Mesenchymal stem cell (in vitro differentiated cells and primary cell): Measurements from ENCODE around the gene CRB1.
A peak's percentile ranks its signal among the peaks of the same experiment; 100 is the strongest.
"Not testable (repeated sequence)": the region's sequence is repeated elsewhere in the genome, so short reads cannot be mapped to it uniquely, and the experiment has no call there.

Experiments
- DNase-seq: peaks from one replicate; pipeline ENCODE4 v3.0.0-alpha.2; 2013
- H2AFZ ChIP-seq: one replicate; pipeline ENCODE4 v1.6.1; 2013; ENCODE audit warnings: low read depth, mild to moderate bottlenecking, control low read depth, inconsistent platforms, low read length, moderate library complexity
- H2AK5ac ChIP-seq: 2 replicates; pipeline ENCODE4 v1.6.1; 2013; ENCODE audit warnings: low read length, moderate library complexity, mild to moderate bottlenecking, inconsistent platforms; ENCODE audit not compliant: severe bottlenecking
- H2BK120ac ChIP-seq: one replicate; pipeline ENCODE4 v1.6.1; 2013; ENCODE audit warnings: low read depth, mild to moderate bottlenecking, inconsistent platforms, low read length, moderate library complexity
- H2BK12ac ChIP-seq, 2 experiments: one replicate each; pipeline ENCODE4 v1.6.1; 2013; ENCODE audit warnings: inconsistent platforms in 2 of 2, low read length in 2 of 2, mild to moderate bottlenecking in 2 of 2, moderate library complexity in 2 of 2, control low read depth in 1 of 2
- H2BK15ac ChIP-seq: one replicate; pipeline ENCODE4 v1.6.1; 2013; ENCODE audit warnings: mild to moderate bottlenecking, low read depth, inconsistent platforms; ENCODE audit not compliant: poor library complexity, severe bottlenecking
- H2BK5ac ChIP-seq: 2 replicates; pipeline ENCODE4 v1.6.1; 2013; ENCODE audit warnings: low read depth, mild to moderate bottlenecking, low read length, control low read depth, inconsistent platforms; ENCODE audit not compliant: poor library complexity, severe bottlenecking
- H3K14ac ChIP-seq, 2 experiments: one replicate each; pipeline ENCODE4 v1.6.1; 2013; ENCODE audit warnings: inconsistent platforms in 2 of 2, low read length in 2 of 2, control low read depth in 1 of 2, mild to moderate bottlenecking in 1 of 2, moderate library complexity in 1 of 2
- H3K18ac ChIP-seq, 2 experiments: one replicate each; pipeline ENCODE4 v1.6.1; 2013; ENCODE audit warnings: inconsistent platforms in 2 of 2, low read length in 2 of 2, control low read depth in 1 of 2, low read depth in 1 of 2, mild to moderate bottlenecking in 1 of 2
- H3K23ac ChIP-seq, 2 experiments: one replicate each; pipeline ENCODE4 v1.6.1; 2013; ENCODE audit warnings: inconsistent platforms in 2 of 2, low read length in 2 of 2, mild to moderate bottlenecking in 2 of 2, moderate library complexity in 2 of 2, control low read depth in 1 of 2
- H3K27ac ChIP-seq: 2 replicates; pipeline ENCODE4 v1.5.1; 2013; ENCODE audit warnings: mild to moderate bottlenecking, moderate library complexity, low read length, control low read depth, inconsistent platforms; ENCODE audit not compliant: poor library complexity, severe bottlenecking
- H3K27me3 ChIP-seq, 2 experiments: 2 replicates each; pipeline versions ENCODE4 v1.6.1 to v1.7.0; 2013; ENCODE audit warnings: low read length in 2 of 2, mild to moderate bottlenecking in 2 of 2, moderate library complexity in 2 of 2, control low read depth in 1 of 2, inconsistent platforms in 1 of 2; ENCODE audit not compliant: control insufficient read depth in 1 of 2, insufficient read depth in 1 of 2
- H3K36me3 ChIP-seq, 2 experiments: 2 replicates each; pipeline versions ENCODE4 v1.6.1 to v1.7.0; 2013; ENCODE audit warnings: low read length in 2 of 2, control low read depth in 1 of 2, inconsistent platforms in 1 of 2, low read depth in 1 of 2, mild to moderate bottlenecking in 1 of 2; ENCODE audit not compliant: insufficient read depth in 2 of 2, control insufficient read depth in 1 of 2
- H3K4ac ChIP-seq, 2 experiments: one replicate each; pipeline ENCODE4 v1.6.1; 2013; ENCODE audit warnings: inconsistent platforms in 2 of 2, low read length in 2 of 2, mild to moderate bottlenecking in 2 of 2, moderate library complexity in 2 of 2, control low read depth in 1 of 2, low read depth in 1 of 2
- H3K4me1 ChIP-seq: 2 replicates; pipeline ENCODE4 v1.6.1; 2013; ENCODE audit warnings: low read depth, low read length, control low read depth; ENCODE audit not compliant: control insufficient read depth, insufficient read depth
- H3K4me2 ChIP-seq: 2 replicates; pipeline ENCODE4 v1.6.1; 2013; ENCODE audit warnings: low read length, mild to moderate bottlenecking, inconsistent platforms; ENCODE audit not compliant: poor library complexity, severe bottlenecking
- H3K4me3 ChIP-seq, 2 experiments: 2 replicates each; pipeline versions ENCODE4 v1.5.1 to v1.7.0; 2013; ENCODE audit warnings: low read length in 2 of 2, mild to moderate bottlenecking in 2 of 2, control low read depth in 1 of 2, low read depth in 1 of 2; ENCODE audit not compliant: insufficient read depth in 1 of 2
- H3K79me1 ChIP-seq: replicated peaks from 2 replicates; pipeline ENCODE4 v1.6.1; 2013; ENCODE audit warnings: mild to moderate bottlenecking, control low read depth, low read length, inconsistent platforms; ENCODE audit not compliant: poor library complexity, severe bottlenecking
- H3K9ac ChIP-seq: 2 replicates; pipeline ENCODE4 v1.7.0; 2013; ENCODE audit warnings: mild to moderate bottlenecking, low read length, moderate library complexity
- H3K9me3 ChIP-seq: 2 replicates; pipeline ENCODE4 v1.7.0; 2013; ENCODE audit warnings: mild to moderate bottlenecking, low read length; ENCODE audit not compliant: control insufficient read depth
- H4K8ac ChIP-seq: one replicate; pipeline ENCODE4 v1.6.1; 2013; ENCODE audit warnings: inconsistent platforms, mild to moderate bottlenecking, low read length, moderate library complexity
- H4K91ac ChIP-seq: one replicate; pipeline ENCODE4 v1.6.1; 2013; ENCODE audit warnings: mild to moderate bottlenecking, low read length, inconsistent platforms
- whole genome bisulfite sequencing: methylation state at CpG from one replicate; pipeline ENCODE4 v1.1.7; 2013; ENCODE audit warnings: mixed read lengths; 5-methylcytosine and 5-hydroxymethylcytosine counted together

CRB1 gene

DNA sequence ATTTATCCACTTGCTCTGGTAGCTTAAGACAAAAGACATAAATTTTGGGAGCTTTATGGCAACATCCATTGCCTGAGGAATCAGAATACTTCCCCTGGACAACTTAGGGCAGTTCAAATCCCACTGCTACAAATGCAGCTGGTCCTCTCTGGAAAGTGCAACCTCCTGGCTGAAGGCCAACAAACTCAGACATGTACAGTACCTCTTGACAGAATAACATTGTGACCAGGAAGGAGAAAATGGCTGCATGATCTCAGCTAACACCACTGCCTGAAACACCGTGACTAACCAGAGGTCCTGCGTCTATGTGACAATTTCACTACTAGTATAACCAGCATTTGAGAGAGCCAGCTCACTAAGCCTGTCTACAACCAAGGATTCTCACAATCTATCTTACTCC is 218.9 kb downstream of the CRB1 start:
- Histone ChIP-seq H3K4me1 (no peaks in the 10 kb centered on the region), H2AFZ (no peak overlapping the region), H3K4me2 (no peak overlapping the region), H3K4me3 (no peak overlapping the region), H3K9ac (no peak overlapping the region), H3K9me3 (peaks cover 4% of the 10 kb centered on the region), H2AK5ac (no peak overlapping the region), H2BK15ac (no peak overlapping the region), H3K23ac (no peak overlapping the region), H2BK12ac (no peak overlapping the region), H3K79me1 (no peaks in the 10 kb centered on the region), H3K4ac (no peak overlapping the region), H4K91ac (no peak overlapping the region), H3K36me3 (no peaks in the 10 kb centered on the region), H2BK5ac (no peak overlapping the region), H4K8ac (no peak overlapping the region), H2BK120ac (no peak overlapping the region), H3K18ac (no peak overlapping the region), H3K27ac (no peak overlapping the region), H3K14ac (no peak overlapping the region), H3K27me3 (no peaks in the 10 kb centered on the region)
- DNase-seq: peak; percentile 34
- 100% methylated on average over 2 of the region's 2 CpGs for WGBS

DNA sequence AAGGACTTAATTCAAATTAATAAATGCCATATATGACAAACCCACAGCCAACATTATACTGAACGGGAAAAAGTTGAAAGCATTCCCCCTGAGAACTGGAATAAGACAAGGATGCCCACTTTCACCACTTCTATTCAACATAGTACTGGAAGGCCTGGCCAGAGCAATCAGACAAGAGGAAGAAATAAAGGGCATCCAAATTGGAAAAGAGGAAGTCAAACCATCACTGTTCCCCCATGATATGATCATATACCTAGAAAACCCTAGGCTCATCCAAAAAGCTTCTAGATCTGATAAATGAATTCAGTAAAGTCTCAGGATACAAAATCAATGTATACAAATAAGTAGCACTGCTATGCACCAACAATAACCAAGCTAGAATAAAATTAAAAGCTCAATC is 223.5 kb downstream of the CRB1 start:
- H3K9me3 ChIP-seq, H2BK5ac ChIP-seq, H3K23ac ChIP-seq, H2BK15ac ChIP-seq, H3K79me1 ChIP-seq, H3K4me3 ChIP-seq, H2BK12ac ChIP-seq, H3K27ac ChIP-seq, H4K8ac ChIP-seq, H3K4me2 ChIP-seq, H3K18ac ChIP-seq, DNase-seq, H2AK5ac ChIP-seq, H2BK120ac ChIP-seq, H3K36me3 ChIP-seq, H3K27me3 ChIP-seq, H3K14ac ChIP-seq, H3K4ac ChIP-seq, H4K91ac ChIP-seq, H2AFZ ChIP-seq, H3K4me1 ChIP-seq, H3K9ac ChIP-seq: not testable (repeated sequence)
- WGBS: 89% methylated on average over 1 of the region's 1 CpG

DNA sequence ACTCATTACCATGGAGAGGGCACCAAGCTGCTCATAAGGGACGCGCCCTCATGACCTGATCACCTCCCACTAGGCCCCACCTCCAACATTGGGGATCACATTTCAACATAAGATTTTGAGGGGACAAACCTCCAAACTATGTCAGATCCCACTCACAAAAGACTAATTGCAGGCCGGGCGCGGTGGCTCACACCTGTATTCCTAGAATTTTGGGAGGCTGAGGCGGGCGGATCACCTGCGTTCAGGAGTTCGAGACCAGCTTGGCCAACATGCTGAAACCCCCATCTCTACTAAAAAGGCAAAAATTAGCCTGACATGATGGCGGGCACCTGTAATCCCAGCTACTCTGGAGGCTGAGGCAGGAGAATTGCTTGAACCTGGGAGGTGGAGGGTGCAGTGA is 228.7 kb downstream of the CRB1 start:
- H3K14ac ChIP-seq: no peak overlapping the region
- WGBS: 82% methylated on average over 6 of the region's 10 CpGs
- H3K27ac ChIP-seq: no peak overlapping the region
- no peak overlapping the region for H2BK5ac ChIP-seq
- no peaks in the 10 kb centered on the region for H3K9me3 ChIP-seq
- H2AK5ac ChIP-seq: no peak overlapping the region
- H3K4me3 ChIP-seq: no peak overlapping the region
- H3K4ac ChIP-seq: no peak overlapping the region
- H3K79me1 ChIP-seq: no peaks in the 10 kb centered on the region
- no peaks in the 10 kb centered on the region for H3K27me3 ChIP-seq
- no peak overlapping the region for H4K91ac ChIP-seq
- H2AFZ ChIP-seq: no peak overlapping the region
- no peak overlapping the region for H2BK12ac ChIP-seq
- DNase-seq: no peak
- H3K4me1 ChIP-seq: no peaks in the 10 kb centered on the region
- H2BK15ac ChIP-seq: no peak overlapping the region
- H3K4me2 ChIP-seq: no peak overlapping the region
- H4K8ac ChIP-seq: no peak overlapping the region
- H2BK120ac ChIP-seq: no peak overlapping the region
- no peak overlapping the region for H3K23ac ChIP-seq
- no peaks in the 10 kb centered on the region for H3K36me3 ChIP-seq
- H3K18ac ChIP-seq: no peak overlapping the region
- no peak overlapping the region for H3K9ac ChIP-seq

DNA sequence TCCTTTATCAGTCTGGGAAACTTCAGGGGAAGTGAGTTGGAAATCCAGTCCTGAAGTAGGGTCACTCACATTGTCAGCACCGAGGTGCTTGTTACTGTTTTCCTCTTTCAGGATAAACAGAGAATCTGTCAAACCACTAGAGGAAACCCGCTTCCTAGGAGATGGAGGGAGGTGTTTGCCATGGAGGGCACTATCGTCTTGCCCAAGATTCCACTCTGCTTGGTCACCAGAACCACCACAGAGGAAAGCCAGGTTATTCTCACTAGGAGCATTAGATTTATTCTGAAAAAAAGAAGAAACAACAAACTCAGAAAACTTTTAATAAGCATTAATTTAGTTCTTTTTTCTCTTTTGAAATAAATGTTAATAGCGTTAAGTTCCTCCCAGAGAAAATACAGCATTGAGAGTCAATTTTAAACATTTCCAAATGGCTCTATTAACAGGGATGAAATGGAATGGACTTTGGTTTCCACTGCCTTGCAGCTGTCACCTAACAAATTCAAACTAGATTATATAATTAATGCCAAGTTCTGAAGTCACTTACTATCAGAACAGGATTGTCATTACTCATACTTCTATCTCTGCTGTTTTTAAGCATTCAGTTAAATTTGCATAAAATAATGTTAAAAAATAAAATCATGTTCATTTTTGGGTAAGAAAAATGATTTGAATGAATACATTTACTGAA is 242.8 kb downstream of the CRB1 start:
- H2BK15ac ChIP-seq: no peak overlapping the region
- H3K14ac ChIP-seq: no peak overlapping the region
- H3K23ac ChIP-seq: no peak overlapping the region
- no peak overlapping the region for H2BK5ac ChIP-seq
- no peak overlapping the region for H2AFZ ChIP-seq
- H3K36me3 ChIP-seq: peaks cover 0 to 14% of the 10 kb centered on the region in 2 experiments
- no peak for DNase-seq
- H3K4me2 ChIP-seq: no peak overlapping the region
- no peak overlapping the region for H3K27ac ChIP-seq
- H3K4ac ChIP-seq: no peak overlapping the region
- no peak overlapping the region for H2BK120ac ChIP-seq
- no peak overlapping the region for H4K91ac ChIP-seq
- H3K18ac ChIP-seq: no peak overlapping the region
- H3K9ac ChIP-seq: no peak overlapping the region
- 69% methylated on average over 2 of the region's 4 CpGs for WGBS
- no peaks in the 10 kb centered on the region for H3K9me3 ChIP-seq
- no peak overlapping the region for H4K8ac ChIP-seq
- H2AK5ac ChIP-seq: no peak overlapping the region
- H3K4me1 ChIP-seq: no peaks in the 10 kb centered on the region
- H3K4me3 ChIP-seq: no peak overlapping the region
- no peaks in the 10 kb centered on the region for H3K79me1 ChIP-seq
- no peak overlapping the region for H2BK12ac ChIP-seq
- no peaks in the 10 kb centered on the region for H3K27me3 ChIP-seq
